Thyroid gland (tissue), 4 donors: ENCODE measurements around the gene FBXO9. TPM values are rescaled to one million over a fixed set of nuclear protein-coding genes. Genes with fewer than 3 reads are reported as not detected.

Experiments
- DNase-seq, 2 donors: peaks; one replicate each; pipeline ENCODE4 v3.0.0-alpha.2; 2019
- H3K27ac ChIP-seq, 3 donors: fragments of 200-600 bp; sonication (generic); 1 replicate in 2 of 3; 2 replicates in 1 of 3; pipeline ENCODE4 v1.5.1; 2016 to 2019; ENCODE audit warnings: mild to moderate bottlenecking in 1 of 3, moderate library complexity in 1 of 3
- H3K27me3 ChIP-seq: fragments of 200-600 bp; sonication (generic); one replicate; pipeline ENCODE4 v1.5.1; 2019
- H3K36me3 ChIP-seq, 2 donors: fragments of 200-600 bp; sonication (generic); one replicate each; pipeline ENCODE4 v1.5.1; 2016 to 2019
- H3K4me1 ChIP-seq, 2 donors: fragments of 200-600 bp; sonication (generic); one replicate each; pipeline ENCODE4 v1.5.1; 2017 to 2019
- H3K4me3 ChIP-seq, 3 donors: fragments of 200-600 bp; sonication (generic); replicated peaks in 1 of 3; 1 replicate in 2 of 3; 2 replicates in 1 of 3; pipeline ENCODE4 v1.5.1; 2016; ENCODE audit warnings: mild to moderate bottlenecking in 1 of 3
- H3K9me3 ChIP-seq: fragments of 200-600 bp; sonication (generic); one replicate; pipeline ENCODE4 v1.5.1; 2017
- CTCF ChIP-seq, 6 experiments: fragments of 200-600 bp in 3 of 6; fragments of 450-650 bp in 3 of 6; sonication (generic) in 3 of 6; IDR thresholded peaks; one replicate each; pipeline ENCODE4 v1.5.1; 2016 to 2019; ENCODE audit warnings: antibody characterized with exemption in 6 of 6, mild to moderate bottlenecking in 2 of 6, inconsistent platforms in 1 of 6, moderate library complexity in 1 of 6
- POLR2A ChIP-seq, 2 donors: fragments of 450-650 bp; IDR thresholded peaks; one replicate each; pipeline ENCODE4 v1.6.1; 2017; ENCODE audit warnings: antibody characterized with exemption in 2 of 2, mild to moderate bottlenecking in 2 of 2, moderate library complexity in 1 of 2
- WGBS, 2 donors: methylation state at CpG; one replicate each; pipeline ENCODE4 v1.1.5; 2017; 5-methylcytosine and 5-hydroxymethylcytosine counted together
- intact Hi-C: fragments of 100-400 bp; cut with DNase I; formaldehyde crosslinking; loops from one replicate; pipeline ENCODE4 v1.15.1; 2023
- total RNA-seq, 4 donors: library from RNA; depleted of rRNA; stranded (reverse); fragments of >200 nt; gene quantifications; one replicate each; pipeline ENCODE4 v1.2.3, GENCODE V29; 2016

Gene FBXO9
- total RNA-seq, 4 donors from 2014 or later = 62.1 to 77.4 (median 76.4) TPM

DNA sequence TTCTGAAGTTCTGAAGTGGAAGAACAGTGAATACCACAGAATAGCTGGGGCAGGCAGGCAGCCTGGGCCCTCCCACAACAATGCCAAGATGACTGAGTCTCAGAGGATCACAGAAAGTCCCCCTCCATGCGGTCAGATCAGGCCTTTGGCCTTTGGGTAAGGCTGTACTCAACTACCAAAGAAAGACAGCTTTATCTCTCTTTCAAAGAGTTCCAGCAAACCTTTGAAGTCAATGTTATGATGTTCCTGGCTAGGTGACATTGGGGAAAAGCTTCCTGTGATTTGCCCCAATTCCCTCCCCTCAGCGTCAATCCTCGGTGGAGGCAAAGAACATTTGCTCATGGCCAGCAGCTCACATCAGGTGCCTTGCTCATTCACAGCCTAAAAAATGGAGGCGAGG is 10.7 kb upstream of the FBXO9 start:
- WGBS, 2 donors = 92 to 97% methylated on average over 4 of the region's 4 CpGs
- DNase-seq = no peak

GRCh38 chr6:53055873-53056272 is 9.3 kb upstream of the FBXO9 start:
- intact Hi-C loops = no loop called here
- WGBS, 2 donors = 84% methylated on average over 5 of the region's 5 CpGs
- no peak overlapping the region for H3K27ac ChIP-seq

More for the DNA sequence above, 10.7 kb upstream of the FBXO9 start:
- Histone ChIP-seq H3K27me3 (no peaks in the 10 kb centered on the region), H3K36me3 (no peaks in the 10 kb centered on the region), H3K9me3 (no peaks in the 10 kb centered on the region), H3K4me3 (no peak overlapping the region), H3K4me1 (peaks cover 5 to 10% of the 10 kb centered on the region in 2 donors), H3K27ac (no peak overlapping the region)
- intact Hi-C loops = no loop called here
- TF ChIP-seq CTCF (IDR thresholded peaks at IDR 0.05) = no peak
- TF ChIP-seq POLR2A (IDR thresholded peaks at IDR 0.05) = no peak

DNA sequence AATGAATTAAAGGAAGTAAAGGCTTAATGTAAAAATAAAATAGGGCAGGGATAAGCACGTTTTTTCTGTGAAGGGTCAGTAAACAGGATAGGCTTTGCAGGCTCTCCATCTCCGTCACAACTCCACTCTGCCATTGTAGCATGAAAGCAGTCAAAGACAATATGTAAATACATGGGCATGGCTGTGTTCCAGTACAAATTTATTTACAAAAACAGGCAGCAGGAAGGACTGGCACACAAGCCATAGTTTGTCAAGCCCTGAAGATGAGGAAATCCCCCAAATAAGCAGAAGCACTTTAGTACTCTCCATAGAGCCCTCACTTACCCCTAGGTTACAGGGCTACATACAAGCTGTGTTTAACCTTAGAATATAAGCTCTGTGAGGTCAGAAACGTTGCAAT is 8.9 kb upstream of the FBXO9 start:
- intact Hi-C loops = no loop called here
- H3K27me3 ChIP-seq = no peaks in the 10 kb centered on the region
- H3K4me1 ChIP-seq = peaks cover 10 to 18% of the 10 kb centered on the region in 2 donors
- no peaks in the 10 kb centered on the region for H3K36me3 ChIP-seq
- no peaks in the 10 kb centered on the region for H3K9me3 ChIP-seq
- no peak for DNase-seq
- no peak overlapping the region for H3K27ac ChIP-seq
- TF ChIP-seq CTCF (IDR thresholded peaks at IDR 0.05) (no peak), POLR2A (IDR thresholded peaks at IDR 0.05) (no peak)
- 65 to 66% methylated on average over 3 of the region's 3 CpGs for WGBS, 2 donors
- no peak overlapping the region for H3K4me3 ChIP-seq

More at GRCh38 chr6:53055873-53056272, 9.3 kb upstream of the FBXO9 start:
- TF ChIP-seq CTCF (IDR thresholded peaks at IDR 0.05) = no peak
- no peak for TF ChIP-seq POLR2A (IDR thresholded peaks at IDR 0.05)
- Histone ChIP-seq H3K36me3 (no peaks in the 10 kb centered on the region), H3K27me3 (no peaks in the 10 kb centered on the region), H3K9me3 (no peaks in the 10 kb centered on the region), H3K4me3 (no peak overlapping the region), H3K4me1 (peaks cover 10 to 18% of the 10 kb centered on the region in 2 donors)
- no peak for DNase-seq

GRCh38 chr6:53058388-53059195 is 6.6 kb upstream of the FBXO9 start:
- DNase-seq = no peak
- no peak for TF ChIP-seq CTCF (IDR thresholded peaks at IDR 0.05)
- TF ChIP-seq POLR2A (IDR thresholded peaks at IDR 0.05) = no peak
- Histone ChIP-seq H3K4me1 (peaks cover 10 to 26% of the 10 kb centered on the region in 2 donors), H3K9me3 (no peaks in the 10 kb centered on the region), H3K36me3 (no peaks in the 10 kb centered on the region), H3K27me3 (no peaks in the 10 kb centered on the region), H3K27ac (no peak overlapping the region), H3K4me3 (no peak overlapping the region)
- WGBS, 2 donors = 89 to 91% methylated on average over 4 of the region's 4 CpGs
- intact Hi-C loops = no loop called here
